GM23338 (cell line): ENCODE results near the gene USP7.

Experiments
- CREB1 ChIP-seq: fragments of 250-450 bp; sonication (Bioruptor Pico); IDR thresholded peaks from 2 replicates; pipeline ENCODE4 v1.5.0; 2020; ENCODE audit warnings: low read depth, mild to moderate bottlenecking, moderate library complexity
- CTCF ChIP-seq, 2 experiments: fragments of 200-600 bp in 1 of 2; sonication (generic) in 1 of 2; conservative IDR thresholded peaks; 2 replicates each; pipeline versions ENCODE4 v1.5.1 to v1.6.1; 2016 to 2017; ENCODE audit warnings: antibody characterized with exemption in 2 of 2, low read depth in 2 of 2, mild to moderate bottlenecking in 2 of 2, moderate library complexity in 1 of 2
- EZH2 ChIP-seq: fragments of 200-600 bp; sonication (generic); IDR thresholded peaks from one replicate; pipeline ENCODE4 v1.8.0; 2017; ENCODE audit warnings: antibody characterized with exemption, mild to moderate bottlenecking, low read depth; ENCODE audit not compliant: unreplicated experiment
- EZH2phosphoT487 ChIP-seq: fragments of 200-600 bp; sonication (generic); IDR thresholded peaks from one replicate; pipeline ENCODE4 v1.8.1; 2018; ENCODE audit warnings: antibody characterized with exemption; ENCODE audit not compliant: unreplicated experiment
- POLR2AphosphoS5 ChIP-seq: IDR thresholded peaks from 2 replicates; pipeline ENCODE4 v1.6.1; 2016; ENCODE audit warnings: antibody characterized with exemption, low read depth
- REST ChIP-seq: IDR thresholded peaks from one replicate; pipeline ENCODE4 v1.6.1; 2018; ENCODE audit warnings: antibody characterized with exemption; ENCODE audit not compliant: unreplicated experiment
- STAT1 ChIP-seq: IDR thresholded peaks from one replicate; pipeline ENCODE4 v1.6.1; 2016; ENCODE audit warnings: antibody characterized with exemption; ENCODE audit not compliant: unreplicated experiment
- ZNF114 ChIP-seq: fragments of 250-450 bp; sonication (Bioruptor Pico); IDR thresholded peaks from 2 replicates; pipeline ENCODE4 v1.5.0; 2020; ENCODE audit warnings: mild to moderate bottlenecking, moderate library complexity

GRCh38 chr16:8964462-8964861, 756 bp upstream of the USP7 start:
- TF ChIP-seq ZNF114 (CRISPR knock-in tag), result no peak
- no peak; a peak in 1 of 4 replicates for TF ChIP-seq CTCF (conservative IDR thresholded peaks at IDR 0.05; ENCODE audit: low read depth in 2 of 2)
- no peak for TF ChIP-seq EZH2phosphoT487
- no peak for TF ChIP-seq EZH2
- TF ChIP-seq POLR2AphosphoS5, result no peak
- TF ChIP-seq CREB1 (CRISPR knock-in tag), result no peak
- no peak for TF ChIP-seq STAT1
- no peak for TF ChIP-seq REST
